ENCODE measurements around the gene MAST1. TPM values are rescaled to one million over a fixed set of nuclear protein-coding genes. Genes with fewer than 3 reads are reported as not detected.
"Not testable (repeated sequence)": the region's sequence is repeated elsewhere in the genome, so short reads cannot be mapped to it uniquely, and the experiment has no call there.

Gene MAST1
- total RNA-seq, 1 experiment from 2014 or later: 0.91 TPM

DNA sequence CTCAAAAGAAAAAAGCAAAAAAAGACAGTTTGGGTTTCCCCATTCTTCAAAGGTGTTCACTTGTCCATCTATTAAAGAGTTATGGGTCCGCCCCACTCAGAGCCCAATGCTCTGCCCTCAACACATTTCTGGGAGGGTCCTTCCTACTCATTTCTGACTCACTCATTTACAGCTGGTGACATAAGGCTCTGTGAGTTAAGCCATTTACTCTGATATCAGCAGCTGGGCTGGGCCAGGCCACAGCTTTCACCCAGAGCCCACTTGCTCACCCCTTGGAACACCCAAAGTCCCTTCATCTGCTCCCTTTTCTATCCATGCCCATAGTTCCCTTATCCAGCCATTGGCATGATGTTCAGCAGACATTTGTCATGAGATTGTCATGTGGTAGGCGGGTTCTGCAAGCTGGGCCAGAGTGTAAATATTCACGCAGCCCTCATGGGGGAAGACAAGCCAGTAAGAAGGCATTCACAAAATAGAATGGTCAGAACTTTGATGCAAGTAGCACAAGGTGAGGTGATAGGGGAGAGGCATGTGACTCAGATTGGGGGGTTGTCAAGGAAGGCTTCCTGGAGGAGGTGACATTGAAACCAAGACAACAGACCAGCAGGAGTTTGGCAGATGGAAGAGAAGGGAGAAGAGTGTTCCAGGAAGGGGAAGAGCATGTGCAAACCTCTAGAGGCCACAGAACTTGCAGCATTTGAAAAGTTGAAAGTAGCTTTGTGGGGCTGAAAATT lies 5.9 kb downstream of the MAST1 start:
- BruUV-seq (replicated peaks): no TSS peak
- ChIA-PET POLR2A (no interaction called here), CTCF (no interaction called here)
- TF ChIP-seq, protein P1, sequence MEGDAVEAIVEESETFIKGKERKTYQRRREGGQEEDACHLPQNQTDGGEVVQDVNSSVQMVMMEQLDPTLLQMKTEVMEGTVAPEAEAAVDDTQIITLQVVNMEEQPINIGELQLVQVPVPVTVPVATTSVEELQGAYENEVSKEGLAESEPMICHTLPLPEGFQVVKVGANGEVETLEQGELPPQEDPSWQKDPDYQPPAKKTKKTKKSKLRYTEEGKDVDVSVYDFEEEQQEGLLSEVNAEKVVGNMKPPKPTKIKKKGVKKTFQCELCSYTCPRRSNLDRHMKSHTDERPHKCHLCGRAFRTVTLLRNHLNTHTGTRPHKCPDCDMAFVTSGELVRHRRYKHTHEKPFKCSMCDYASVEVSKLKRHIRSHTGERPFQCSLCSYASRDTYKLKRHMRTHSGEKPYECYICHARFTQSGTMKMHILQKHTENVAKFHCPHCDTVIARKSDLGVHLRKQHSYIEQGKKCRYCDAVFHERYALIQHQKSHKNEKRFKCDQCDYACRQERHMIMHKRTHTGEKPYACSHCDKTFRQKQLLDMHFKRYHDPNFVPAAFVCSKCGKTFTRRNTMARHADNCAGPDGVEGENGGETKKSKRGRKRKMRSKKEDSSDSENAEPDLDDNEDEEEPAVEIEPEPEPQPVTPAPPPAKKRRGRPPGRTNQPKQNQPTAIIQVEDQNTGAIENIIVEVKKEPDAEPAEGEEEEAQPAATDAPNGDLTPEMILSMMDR (IDR thresholded peaks at IDR 0.05; ENCODE audit: insufficient read depth in 1 of 2, low read depth in 1 of 2, low read length in 1 of 2, severe bottlenecking in 1 of 2, unreplicated experiment in 1 of 2): no peak
- H3K36me3 ChIP-seq (ENCODE audit: control insufficient read depth, insufficient read depth, low read length): no peaks in the 10 kb centered on the region
- Mint-ChIP-seq H3K27me3 (ENCODE audit: insufficient read depth, unreplicated experiment) (peaks cover 4% of the 10 kb centered on the region), H3K4me1 (ENCODE audit: low read depth, unreplicated experiment) (no peaks in the 10 kb centered on the region), H3K9me3 (ENCODE audit: unreplicated experiment) (no peaks in the 10 kb centered on the region), H3K4me3 (ENCODE audit: unreplicated experiment) (no peak overlapping the region), H3K36me3 (ENCODE audit: insufficient read depth, unreplicated experiment) (no peaks in the 10 kb centered on the region), H3K27ac (ENCODE audit: unreplicated experiment) (no peak overlapping the region)
- DNase-seq: no peak
- H3K4me1 ChIP-seq: 0 out of 2 replicates have a peak, but pooled peaks cover 2% of the 10 kb centered on the region
- H3K27me3 ChIP-seq (replicated peaks; ENCODE audit: control insufficient read depth, insufficient read depth, low read length): no peaks in the 10 kb centered on the region; the same call in 1 of the 2 replicates
- intact Hi-C loops (cut with micrococcal nuclease; ENCODE audit: unreplicated experiment): no loop called here
- H3K4me3 ChIP-seq (ENCODE audit: low read depth, low read length): no peak overlapping the region
- H3K9me3 ChIP-seq: no peaks in the 10 kb centered on the region

DNA sequence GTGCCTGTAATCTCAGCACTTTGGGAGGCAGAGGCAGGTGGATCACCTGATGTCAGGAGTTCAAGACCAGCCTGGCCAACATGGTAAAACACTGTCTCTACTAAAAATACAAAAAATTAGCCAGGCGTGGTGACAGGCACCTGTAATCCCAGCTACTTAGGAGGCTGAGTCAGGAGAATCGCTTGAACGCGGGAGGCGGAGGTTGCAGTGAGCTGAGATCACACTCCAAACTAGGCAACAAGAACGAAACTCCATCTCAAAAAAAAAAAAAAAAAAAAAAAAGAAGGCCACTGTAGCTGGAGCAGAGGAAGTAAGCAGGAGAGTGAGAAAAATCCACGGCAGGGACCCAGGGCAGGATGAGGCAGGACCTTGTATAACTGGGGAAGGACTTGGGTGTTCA lies 8.3 kb downstream of the MAST1 start:
- CTCF ChIA-PET: interaction anchor here (0.6 to 2.6 kb wide), 5 partner anchors 26 to 170 kb away, joined by 3 to 15 read pairs (median 7); partner anchors contain the start of gene RNASEH2A
- H3K4me3 Mint-ChIP-seq (ENCODE audit: unreplicated experiment); DNase-seq; POLR2A ChIA-PET; H3K4me3 ChIP-seq (ENCODE audit: low read depth, low read length); H3K36me3 ChIP-seq (ENCODE audit: control insufficient read depth, insufficient read depth, low read length); H3K9me3 Mint-ChIP-seq (ENCODE audit: unreplicated experiment); H3K9me3 ChIP-seq; H3K36me3 Mint-ChIP-seq (ENCODE audit: insufficient read depth, unreplicated experiment); H3K27me3 Mint-ChIP-seq (ENCODE audit: insufficient read depth, unreplicated experiment); BruUV-seq (replicated peaks); H3K4me1 Mint-ChIP-seq (ENCODE audit: low read depth, unreplicated experiment); H3K27me3 ChIP-seq (replicated peaks; ENCODE audit: control insufficient read depth, insufficient read depth, low read length); H3K4me1 ChIP-seq; H3K27ac Mint-ChIP-seq (ENCODE audit: unreplicated experiment): not testable (repeated sequence)
- intact Hi-C loops (cut with micrococcal nuclease; ENCODE audit: unreplicated experiment): loop anchor here (5.0 kb wide), 1 partner anchor 84 kb away; no protein-coding TSS in a partner anchor

DNA sequence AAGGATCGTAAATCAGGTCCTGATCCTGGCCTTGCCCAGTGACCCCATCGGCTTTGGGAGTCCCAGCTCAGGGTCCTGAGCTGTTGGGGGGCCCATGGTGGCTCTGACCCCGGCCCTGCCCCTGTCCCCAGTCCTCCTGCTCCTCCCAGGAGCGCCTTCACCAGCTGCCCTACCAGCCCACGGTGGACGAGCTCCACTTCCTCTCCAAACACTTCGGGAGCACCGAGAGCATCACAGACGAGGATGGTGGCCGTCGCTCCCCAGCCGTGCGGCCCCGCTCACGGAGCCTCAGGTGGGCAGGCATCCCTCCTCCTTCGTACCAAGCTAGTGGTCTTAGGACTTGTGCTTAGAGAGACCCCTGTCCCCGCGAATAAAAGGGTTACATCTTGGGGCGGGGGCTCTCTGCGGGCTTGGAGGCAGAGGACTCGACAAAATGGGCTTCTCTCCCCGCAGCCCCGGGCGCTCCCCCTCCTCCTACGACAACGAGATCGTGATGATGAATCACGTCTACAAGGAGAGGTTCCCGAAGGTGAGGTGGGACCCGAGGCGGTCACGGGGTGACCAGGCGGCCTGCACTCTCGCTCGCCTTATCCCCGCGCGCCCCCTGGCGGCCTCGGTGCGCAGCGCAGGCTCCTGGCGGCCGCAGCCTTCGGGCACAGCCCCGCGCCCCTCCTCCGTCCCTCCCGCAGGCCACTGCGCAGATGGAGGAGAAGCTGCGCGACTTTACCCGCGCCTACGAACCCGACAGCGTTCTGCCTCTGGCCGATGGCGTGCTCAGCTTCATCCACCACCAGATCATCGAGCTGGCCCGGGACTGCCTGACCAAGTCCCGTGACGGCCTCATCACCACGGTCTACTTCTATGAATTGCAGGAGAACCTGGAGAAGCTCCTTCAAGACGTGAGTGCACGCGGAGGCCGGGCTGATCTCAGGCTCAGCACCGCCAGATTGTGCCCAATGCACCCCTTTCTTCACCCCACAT lies 9.1 kb downstream of the MAST1 start:
- Mint-ChIP-seq H3K27ac (ENCODE audit: unreplicated experiment) (no peak overlapping the region), H3K9me3 (ENCODE audit: unreplicated experiment) (no peaks in the 10 kb centered on the region), H3K4me3 (ENCODE audit: unreplicated experiment) (peak overlapping the region; percentile 57), H3K4me1 (ENCODE audit: low read depth, unreplicated experiment) (no peaks in the 10 kb centered on the region), H3K27me3 (ENCODE audit: insufficient read depth, unreplicated experiment) (no peaks in the 10 kb centered on the region), H3K36me3 (ENCODE audit: insufficient read depth, unreplicated experiment) (no peaks in the 10 kb centered on the region)
- TF ChIP-seq, protein P1 (IDR thresholded peaks at IDR 0.05; ENCODE audit: insufficient read depth in 1 of 2, low read depth in 1 of 2, low read length in 1 of 2, severe bottlenecking in 1 of 2, unreplicated experiment in 1 of 2): peak; percentile 81 to 98
- intact Hi-C loops (cut with micrococcal nuclease; ENCODE audit: unreplicated experiment): loop anchor here (5.0 kb wide), 1 partner anchor 85 kb away; no protein-coding TSS in a partner anchor
- ChIA-PET POLR2A (no interaction called here), CTCF (interaction anchor here (0.6 to 2.6 kb wide), 20 partner anchors 20 to 181 kb away, joined by 3 to 15 read pairs (median 4); partner anchors contain the start of genes GCDH, GET3, MAN2B1 and RNASEH2A)
- Histone ChIP-seq H3K9me3 (no peaks in the 10 kb centered on the region), H3K4me1 (no peaks in the 10 kb centered on the region), H3K4me3 (ENCODE audit: low read depth, low read length) (peak overlapping the region; percentile 25), H3K27me3 (replicated peaks; ENCODE audit: control insufficient read depth, insufficient read depth, low read length) (no peaks in the 10 kb centered on the region; the same call in 1 of the 2 replicates), H3K36me3 (ENCODE audit: control insufficient read depth, insufficient read depth, low read length) (no peaks in the 10 kb centered on the region)
- no TSS peak for BruUV-seq (replicated peaks)
- DNase-seq: peak; percentile 83 to 95
